ENCODE data around the gene BCR.

The BCR gene

DNA sequence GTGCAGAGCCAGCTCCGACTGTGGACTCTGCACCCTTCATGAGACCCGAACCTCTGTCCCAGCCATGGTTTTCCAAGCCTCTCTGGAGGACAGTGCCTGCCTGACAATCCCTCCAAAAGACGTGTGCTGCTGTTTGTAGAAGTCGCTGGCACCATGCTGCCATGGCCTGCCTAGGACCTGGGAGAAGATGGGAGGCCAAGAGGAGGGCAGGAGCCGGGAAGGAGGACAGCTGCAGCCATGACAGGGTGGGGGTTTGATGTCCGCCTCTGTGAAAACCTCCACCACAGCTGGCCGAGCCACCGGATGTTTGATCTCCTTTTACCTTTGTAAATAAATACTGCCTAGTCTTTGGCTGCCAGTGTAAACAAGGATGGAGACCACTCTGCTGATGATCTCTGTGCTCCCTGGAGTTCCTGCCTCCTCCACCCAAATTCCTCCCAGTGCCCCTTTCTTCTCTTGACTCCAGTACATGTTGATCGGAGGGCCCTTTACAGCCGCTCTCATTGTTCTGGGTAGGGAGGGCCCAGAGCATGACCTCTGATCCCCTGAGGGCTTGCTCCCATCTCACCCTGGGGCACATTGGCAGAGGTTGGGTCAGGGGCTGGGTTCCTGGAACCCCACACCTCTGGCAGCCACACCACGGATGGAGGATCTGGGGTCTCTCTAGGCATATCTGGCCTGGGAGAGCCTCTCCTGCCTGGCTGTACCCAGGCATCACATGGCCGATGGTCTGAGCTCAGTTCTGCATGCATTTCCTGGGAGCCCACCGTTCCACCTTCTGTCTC lies 66.9 kb downstream of the BCR start:
- H3K4me3 ChIP-seq (ENCODE audit: low read depth, low read length), result no peak overlapping the region
- no peak for DNase-seq (ENCODE audit: low read depth, low spot score)
- in situ Hi-C loops (cut with HindIII; ENCODE audit: low sequenced_read_pairs), result no loop called here
- TF ChIP-seq, protein P1, sequence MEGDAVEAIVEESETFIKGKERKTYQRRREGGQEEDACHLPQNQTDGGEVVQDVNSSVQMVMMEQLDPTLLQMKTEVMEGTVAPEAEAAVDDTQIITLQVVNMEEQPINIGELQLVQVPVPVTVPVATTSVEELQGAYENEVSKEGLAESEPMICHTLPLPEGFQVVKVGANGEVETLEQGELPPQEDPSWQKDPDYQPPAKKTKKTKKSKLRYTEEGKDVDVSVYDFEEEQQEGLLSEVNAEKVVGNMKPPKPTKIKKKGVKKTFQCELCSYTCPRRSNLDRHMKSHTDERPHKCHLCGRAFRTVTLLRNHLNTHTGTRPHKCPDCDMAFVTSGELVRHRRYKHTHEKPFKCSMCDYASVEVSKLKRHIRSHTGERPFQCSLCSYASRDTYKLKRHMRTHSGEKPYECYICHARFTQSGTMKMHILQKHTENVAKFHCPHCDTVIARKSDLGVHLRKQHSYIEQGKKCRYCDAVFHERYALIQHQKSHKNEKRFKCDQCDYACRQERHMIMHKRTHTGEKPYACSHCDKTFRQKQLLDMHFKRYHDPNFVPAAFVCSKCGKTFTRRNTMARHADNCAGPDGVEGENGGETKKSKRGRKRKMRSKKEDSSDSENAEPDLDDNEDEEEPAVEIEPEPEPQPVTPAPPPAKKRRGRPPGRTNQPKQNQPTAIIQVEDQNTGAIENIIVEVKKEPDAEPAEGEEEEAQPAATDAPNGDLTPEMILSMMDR (IDR thresholded peaks at IDR 0.05; ENCODE audit: low read depth, low read length), result no peak

DNA sequence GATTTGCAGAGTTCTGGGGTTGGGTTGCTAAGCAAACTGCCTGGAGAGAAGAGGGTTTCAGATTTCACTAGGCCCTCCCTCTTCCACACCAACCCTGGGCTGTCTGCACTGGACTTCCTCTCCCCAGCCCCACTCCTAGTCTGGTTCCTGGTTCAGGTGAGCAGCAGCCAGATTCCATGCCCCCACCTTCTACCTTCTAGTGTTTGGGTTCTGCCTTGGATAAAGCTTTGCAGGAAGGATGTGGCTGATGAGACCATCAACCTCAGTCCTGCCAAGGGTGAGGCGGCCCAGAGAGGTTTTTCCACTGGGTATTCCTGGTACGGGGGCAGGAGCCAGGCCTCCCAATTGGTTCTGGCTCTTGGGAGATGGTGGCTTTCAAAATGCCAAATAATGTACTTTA lies 68.3 kb downstream of the BCR start:
- no peak overlapping the region for H3K4me3 ChIP-seq (ENCODE audit: low read depth, low read length)
- in situ Hi-C loops (cut with HindIII; ENCODE audit: low sequenced_read_pairs), result no loop called here
- DNase-seq (ENCODE audit: low read depth, low spot score), result peak; percentile 44
- TF ChIP-seq, protein P1 (IDR thresholded peaks at IDR 0.05; ENCODE audit: low read depth, low read length), result no peak

DNA sequence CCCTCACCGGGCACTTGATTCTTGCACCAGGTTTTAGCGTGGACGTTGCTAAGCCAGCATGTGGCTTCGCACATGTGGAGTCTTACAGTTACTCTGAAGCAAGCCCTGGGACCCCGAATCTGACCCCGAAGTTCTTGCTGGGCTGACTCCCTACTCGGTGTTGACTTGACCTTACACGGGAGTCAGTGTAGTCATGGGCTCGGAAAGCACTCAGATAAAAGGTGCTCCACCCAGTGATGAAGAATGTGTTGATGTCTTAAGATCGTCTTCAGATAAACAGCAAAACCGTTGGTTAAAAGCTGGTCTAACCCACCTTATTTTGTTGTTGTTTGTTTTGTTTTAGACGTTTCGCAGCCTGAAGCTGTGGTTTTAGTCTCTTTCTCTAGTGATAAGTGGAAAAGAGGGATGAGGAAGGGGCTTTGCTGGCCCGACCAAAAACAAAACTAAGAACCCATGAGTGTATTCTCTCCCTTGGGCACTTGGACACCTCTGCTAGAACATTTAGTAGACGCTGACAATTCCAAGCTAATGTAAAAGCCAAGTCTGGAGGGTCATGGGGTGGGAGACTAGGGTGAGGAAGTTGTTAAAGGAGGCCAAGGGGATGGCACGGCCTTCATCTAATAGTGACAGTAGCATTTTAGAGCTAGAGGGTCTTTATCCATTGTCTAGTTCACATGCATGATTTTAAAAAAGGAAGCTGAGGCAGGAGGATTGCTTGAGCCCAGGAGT lies 69.9 kb downstream of the BCR start:
- TF ChIP-seq, protein P1 (IDR thresholded peaks at IDR 0.05; ENCODE audit: low read depth, low read length), result no peak
- no peak for DNase-seq (ENCODE audit: low read depth, low spot score)

DNA sequence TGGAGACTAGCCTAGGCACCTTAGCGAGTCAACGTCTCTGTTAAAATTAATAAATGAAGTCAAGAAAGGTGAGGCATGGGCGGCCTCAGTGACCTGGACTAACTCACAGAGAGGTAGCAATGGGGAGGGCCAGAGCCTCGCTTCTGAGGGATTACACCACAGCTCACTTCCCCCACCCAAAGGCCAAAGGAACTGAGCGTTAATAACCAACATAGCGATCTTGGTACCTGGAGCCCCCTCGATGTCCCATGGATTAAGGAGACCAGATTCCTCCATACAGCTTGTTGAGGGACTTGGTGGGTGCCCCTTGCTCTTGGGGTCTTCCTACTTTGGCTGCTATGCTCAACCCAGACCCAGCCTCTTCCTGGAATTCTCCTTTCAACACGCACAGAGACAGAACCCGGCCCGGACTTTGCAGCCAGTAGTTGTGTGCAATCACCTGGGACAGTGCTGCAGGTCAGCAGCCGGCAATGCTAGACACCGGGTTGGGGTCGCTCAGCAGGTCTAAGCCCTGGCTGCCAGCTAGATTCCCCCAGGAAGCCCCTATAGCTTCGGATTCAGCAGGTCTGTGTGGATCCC lies 70.6 kb downstream of the BCR start:
- in situ Hi-C loops (cut with HindIII; ENCODE audit: low sequenced_read_pairs), result no loop called here
- TF ChIP-seq, protein P1 (IDR thresholded peaks at IDR 0.05; ENCODE audit: low read depth, low read length), result no peak
- DNase-seq (ENCODE audit: low read depth, low spot score), result no peak
- no peak overlapping the region for H3K4me3 ChIP-seq (ENCODE audit: low read depth, low read length)

More for the DNA sequence above, 69.9 kb downstream of the BCR start:
- H3K4me3 ChIP-seq (ENCODE audit: low read depth, low read length), result no peak overlapping the region
- in situ Hi-C loops (cut with HindIII; ENCODE audit: low sequenced_read_pairs), result no loop called here

DNA sequence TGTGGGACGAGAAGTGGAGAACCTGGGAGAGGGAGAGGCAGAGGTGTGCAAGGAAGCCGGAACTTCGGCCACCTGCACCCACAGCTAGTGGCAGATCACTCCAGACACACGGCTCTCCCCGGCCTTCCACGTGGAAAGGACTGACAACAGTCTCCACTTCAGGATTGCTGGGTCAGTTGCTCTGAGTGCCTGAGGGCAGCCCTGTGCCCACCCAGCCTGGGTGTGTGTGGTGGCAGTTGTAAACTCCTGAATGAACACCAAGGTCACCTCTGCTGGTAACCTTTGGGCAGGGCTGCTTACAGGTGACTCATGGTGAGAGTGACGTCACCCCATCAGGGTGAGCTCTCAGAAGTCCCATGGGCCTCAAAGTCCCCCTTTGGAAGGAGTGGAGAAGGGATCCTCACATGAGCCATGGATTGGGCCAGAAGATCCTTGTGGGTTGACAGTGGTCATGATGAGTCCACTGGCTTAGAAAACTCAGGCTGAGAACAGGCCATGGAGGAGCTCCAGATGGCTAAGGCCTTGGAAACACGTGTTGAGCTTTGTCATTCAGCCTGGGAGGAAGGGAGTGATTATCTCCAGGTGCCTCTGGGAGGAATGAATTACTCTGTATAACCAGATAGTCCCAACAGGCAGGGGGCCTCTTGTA lies 71.3 kb downstream of the BCR start:
- in situ Hi-C loops (cut with HindIII; ENCODE audit: low sequenced_read_pairs), result no loop called here
- TF ChIP-seq, protein P1 (IDR thresholded peaks at IDR 0.05; ENCODE audit: low read depth, low read length), result no peak
- DNase-seq (ENCODE audit: low read depth, low spot score), result no peak
- no peak overlapping the region for H3K4me3 ChIP-seq (ENCODE audit: low read depth, low read length)

DNA sequence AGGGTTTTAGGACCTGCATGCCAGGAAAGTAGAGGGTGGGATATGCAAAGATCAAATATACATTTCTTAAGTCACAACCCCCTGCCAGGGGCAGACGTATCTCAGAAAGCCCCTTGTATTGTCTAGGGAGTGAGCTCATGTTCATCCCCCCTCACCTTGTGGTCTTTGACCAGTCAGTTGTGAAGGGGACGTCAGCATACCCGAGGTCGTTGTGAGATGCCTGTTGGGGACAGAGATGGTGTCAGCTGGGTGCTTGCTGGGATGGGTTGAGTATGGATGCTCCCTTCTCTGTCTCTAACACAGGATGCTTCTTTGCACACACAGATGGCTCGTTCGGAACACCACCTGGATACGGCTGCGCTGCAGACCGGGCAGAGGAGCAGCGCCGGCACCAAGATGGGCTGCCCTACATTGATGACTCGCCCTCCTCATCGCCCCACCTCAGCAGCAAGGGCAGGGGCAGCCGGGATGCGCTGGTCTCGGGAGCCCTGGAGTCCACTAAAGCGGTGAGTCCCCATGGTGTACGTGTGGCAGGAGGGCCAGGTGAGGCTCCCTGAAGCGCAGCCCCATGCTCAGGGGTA lies 73.3 kb downstream of the BCR start:
- DNase-seq (ENCODE audit: low read depth, low spot score), result no peak
- in situ Hi-C loops (cut with HindIII; ENCODE audit: low sequenced_read_pairs), result no loop called here
- H3K4me3 ChIP-seq (ENCODE audit: low read depth, low read length), result no peak overlapping the region
- TF ChIP-seq, protein P1 (IDR thresholded peaks at IDR 0.05; ENCODE audit: low read depth, low read length), result no peak
